ENCODE results near the gene NELL1. TPM values are rescaled to one million over a fixed set of nuclear protein-coding genes. Genes with fewer than 3 reads are reported as not detected.

The NELL1 gene
- total RNA-seq (not detected), polyA plus RNA-seq (not detected)

DNA sequence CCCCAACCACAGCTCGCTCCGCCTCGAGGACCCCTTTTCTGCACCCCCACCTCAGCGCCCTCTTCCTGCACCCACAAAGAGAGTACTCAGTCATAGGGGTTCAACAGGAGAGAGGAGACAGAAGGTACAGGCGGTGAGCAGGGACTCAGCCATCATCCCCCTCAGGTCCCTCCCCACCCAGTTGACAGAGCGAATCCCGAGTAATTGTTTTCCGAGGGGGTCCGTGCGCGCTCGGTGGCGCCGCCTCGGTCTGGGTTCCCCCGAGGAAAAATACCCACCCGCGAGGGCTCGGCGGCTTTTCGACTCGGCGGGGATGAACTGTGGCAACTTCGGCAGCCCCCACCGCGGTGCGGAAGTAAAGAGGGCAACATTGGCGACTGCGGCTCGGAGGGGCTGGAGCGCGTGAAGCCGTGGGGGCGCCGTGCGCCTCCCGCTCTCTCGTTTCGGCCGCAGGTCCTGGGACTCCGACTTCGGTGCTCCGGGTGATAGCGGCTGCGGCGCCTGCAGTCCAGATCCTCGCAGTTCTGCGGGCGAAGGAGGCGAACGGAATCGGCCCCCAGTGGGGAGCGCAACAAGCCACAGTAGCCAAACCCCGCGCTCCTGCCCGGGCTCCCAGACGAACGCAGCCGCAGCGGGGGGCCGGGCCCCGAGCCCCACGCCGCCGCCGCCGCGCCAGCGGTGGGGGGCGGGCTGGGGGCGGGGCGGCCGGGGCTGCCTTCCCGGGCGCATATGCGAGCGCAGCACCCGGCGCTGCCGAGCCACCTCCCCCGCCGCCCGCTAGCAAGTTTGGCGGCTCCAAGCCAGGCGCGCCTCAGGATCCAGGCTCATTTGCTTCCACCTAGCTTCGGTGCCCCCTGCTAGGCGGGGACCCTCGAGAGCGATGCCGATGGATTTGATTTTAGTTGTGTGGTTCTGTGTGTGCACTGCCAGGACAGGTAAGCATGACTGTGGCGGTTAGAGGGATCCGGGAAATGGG lies at the start of gene NELL1:
Gene NELL1, plus strand, starts transcription at position 743 of the 976 bp plus-strand sequence.
- no peaks in the 10 kb centered on the region for H3K36me3 ChIP-seq (ENCODE audit: control insufficient read depth, insufficient read depth, low read length)
- Mint-ChIP-seq H3K4me1 (peaks cover 0 to 7% (median 0%) of the 10 kb centered on the region in 4 donors), H3K27ac (no peak within 1 kb of the TSS), H3K9me3 (peaks cover 0 to 3% (median 0%) of the 10 kb centered on the region in 7 donors), H3K4me3 (peak within 1 kb of the TSS in 2 of 4 donors; percentile 20 to 28), H3K36me3 (no peaks in the 10 kb centered on the region), H3K27me3 (peaks cover 62% of the 10 kb centered on the region)
- H3K4me3 ChIP-seq (ENCODE audit: low read depth, low read length) = no peak within 1 kb of the TSS
- DNase-seq = no peak
- no peak within 1 kb of the TSS for H3K27ac ChIP-seq (ENCODE audit: insufficient read depth, low read length, poor library complexity, severe bottlenecking)
- H3K9me3 ChIP-seq (ENCODE audit: control insufficient read depth in 2 of 2, low read length in 2 of 2) = peaks cover 0 to 2% of the 10 kb centered on the region in 2 experiments
- peaks cover 29% of the 10 kb centered on the region for H3K27me3 ChIP-seq (ENCODE audit: control insufficient read depth, insufficient read depth, low read length)
- H3K4me1 ChIP-seq (ENCODE audit: control insufficient read depth, insufficient read depth, low read length, poor library complexity, severe bottlenecking) = no peaks in the 10 kb centered on the region
- no peak for ATAC-seq (ENCODE audit: low read depth in 2 of 2)

DNA sequence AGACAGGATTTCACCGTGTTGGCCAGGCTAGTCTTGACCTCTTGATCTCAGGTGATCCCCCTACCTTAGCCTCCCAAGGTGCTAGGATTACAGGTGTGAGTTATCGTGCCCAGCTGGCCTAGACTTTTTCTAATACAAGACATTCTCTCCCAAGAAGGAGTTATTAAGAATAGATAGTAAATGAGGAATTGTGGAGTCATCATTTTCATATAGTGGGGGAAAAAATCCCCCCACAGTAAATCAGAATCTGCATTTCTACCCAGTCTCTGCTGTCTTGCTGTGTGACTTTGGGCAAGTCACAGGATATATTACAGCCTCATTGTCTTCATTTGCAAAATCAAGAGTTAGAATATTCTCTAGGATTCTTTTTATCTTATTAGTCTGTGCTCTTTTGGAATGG lies 48.4 kb upstream of the NELL1 start:
- no peak for DNase-seq
- Mint-ChIP-seq H3K27me3 (peaks cover 4% of the 10 kb centered on the region), H3K4me1 (no peaks in the 10 kb centered on the region), H3K27ac (no peak overlapping the region), H3K36me3 (no peaks in the 10 kb centered on the region), H3K4me3 (no peak overlapping the region), H3K9me3 (peaks cover 0 to 2% (median 0%) of the 10 kb centered on the region in 7 donors)
- Histone ChIP-seq H3K36me3 (ENCODE audit: control insufficient read depth, insufficient read depth, low read length) (no peaks in the 10 kb centered on the region), H3K4me1 (ENCODE audit: control insufficient read depth, insufficient read depth, low read length, poor library complexity, severe bottlenecking) (no peaks in the 10 kb centered on the region), H3K27ac (ENCODE audit: insufficient read depth, low read length, poor library complexity, severe bottlenecking) (no peak overlapping the region), H3K27me3 (ENCODE audit: control insufficient read depth, insufficient read depth, low read length) (peaks cover 3% of the 10 kb centered on the region), H3K4me3 (ENCODE audit: low read depth, low read length) (no peak overlapping the region), H3K9me3 (ENCODE audit: control insufficient read depth in 2 of 2, low read length in 2 of 2) (no peaks in the 10 kb centered on the region)
- ATAC-seq (ENCODE audit: low read depth in 2 of 2) = no peak

DNA sequence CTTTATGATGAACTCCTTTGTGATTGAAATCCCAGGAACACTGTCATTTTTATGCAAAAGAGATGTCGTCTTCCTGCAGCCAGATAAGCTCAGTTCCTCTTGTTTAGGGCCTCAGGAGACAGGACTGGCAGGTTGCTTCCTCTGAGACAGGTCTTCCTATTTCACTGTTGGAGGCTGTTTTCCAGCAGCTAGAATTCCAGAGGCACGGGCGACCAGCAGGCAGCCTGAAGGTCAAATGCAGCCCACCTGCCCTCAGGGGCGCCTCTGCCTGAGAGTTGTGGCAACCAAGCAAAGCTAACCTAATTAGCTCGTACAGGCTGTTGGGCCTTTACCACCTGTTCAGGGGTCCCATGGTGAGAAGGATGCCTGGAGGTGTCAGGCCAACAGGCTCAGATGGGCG lies 47.7 kb upstream of the NELL1 start:
- Mint-ChIP-seq H3K27ac (no peak overlapping the region), H3K27me3 (peaks cover 4% of the 10 kb centered on the region), H3K36me3 (no peaks in the 10 kb centered on the region)

DNA sequence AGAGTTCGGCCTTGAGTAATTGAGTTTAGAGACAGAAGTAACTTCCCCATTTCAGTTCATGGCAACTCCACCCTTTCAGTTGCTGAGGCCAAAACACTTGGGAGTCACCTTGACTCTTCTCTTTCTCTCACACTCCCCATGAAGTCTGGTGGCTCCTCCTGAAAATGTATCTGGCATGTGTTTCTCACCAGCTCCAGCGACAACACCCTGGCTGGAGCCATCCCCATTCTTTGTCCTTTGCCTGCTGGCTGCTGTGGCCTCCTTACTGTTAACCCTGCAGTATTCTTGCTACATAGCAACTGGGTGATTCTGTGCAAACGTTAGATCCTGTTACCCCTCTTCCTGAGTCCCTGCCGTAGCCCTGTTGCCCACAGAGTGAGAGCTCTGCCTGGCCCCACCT lies 46.1 kb upstream of the NELL1 start:
- no peak overlapping the region for H3K27ac Mint-ChIP-seq
- H3K36me3 Mint-ChIP-seq = no peaks in the 10 kb centered on the region
- H3K4me1 Mint-ChIP-seq = no peaks in the 10 kb centered on the region
- no peak overlapping the region for H3K27ac ChIP-seq (ENCODE audit: insufficient read depth, low read length, poor library complexity, severe bottlenecking)
- no peaks in the 10 kb centered on the region for H3K9me3 ChIP-seq (ENCODE audit: control insufficient read depth in 2 of 2, low read length in 2 of 2)
- H3K36me3 ChIP-seq (ENCODE audit: control insufficient read depth, insufficient read depth, low read length) = no peaks in the 10 kb centered on the region
- peaks cover 0 to 2% (median 0%) of the 10 kb centered on the region in 7 donors for H3K9me3 Mint-ChIP-seq
- no peak for ATAC-seq (ENCODE audit: low read depth in 2 of 2)
- no peaks in the 10 kb centered on the region for H3K27me3 ChIP-seq (ENCODE audit: control insufficient read depth, insufficient read depth, low read length)
- no peak overlapping the region for H3K4me3 ChIP-seq (ENCODE audit: low read depth, low read length)
- H3K27me3 Mint-ChIP-seq = peaks cover under 1% of the 10 kb centered on the region
- no peaks in the 10 kb centered on the region for H3K4me1 ChIP-seq (ENCODE audit: control insufficient read depth, insufficient read depth, low read length, poor library complexity, severe bottlenecking)
- H3K4me3 Mint-ChIP-seq = no peak overlapping the region
- no peak for DNase-seq

More for the DNA sequence above, 47.7 kb upstream of the NELL1 start:
- peaks cover 2% of the 10 kb centered on the region for H3K27me3 ChIP-seq (ENCODE audit: control insufficient read depth, insufficient read depth, low read length)
- no peaks in the 10 kb centered on the region for H3K36me3 ChIP-seq (ENCODE audit: control insufficient read depth, insufficient read depth, low read length)
- Mint-ChIP-seq H3K4me1 (no peaks in the 10 kb centered on the region), H3K4me3 (no peak overlapping the region), H3K9me3 (peaks cover 0 to 2% (median 0%) of the 10 kb centered on the region in 7 donors)
- no peak overlapping the region for H3K4me3 ChIP-seq (ENCODE audit: low read depth, low read length)
- DNase-seq (no peak), ATAC-seq (ENCODE audit: low read depth in 2 of 2) (no peak)
- H3K4me1 ChIP-seq (ENCODE audit: control insufficient read depth, insufficient read depth, low read length, poor library complexity, severe bottlenecking) = no peaks in the 10 kb centered on the region
- H3K9me3 ChIP-seq (ENCODE audit: control insufficient read depth in 2 of 2, low read length in 2 of 2) = no peaks in the 10 kb centered on the region
- H3K27ac ChIP-seq (ENCODE audit: insufficient read depth, low read length, poor library complexity, severe bottlenecking) = no peak overlapping the region

DNA sequence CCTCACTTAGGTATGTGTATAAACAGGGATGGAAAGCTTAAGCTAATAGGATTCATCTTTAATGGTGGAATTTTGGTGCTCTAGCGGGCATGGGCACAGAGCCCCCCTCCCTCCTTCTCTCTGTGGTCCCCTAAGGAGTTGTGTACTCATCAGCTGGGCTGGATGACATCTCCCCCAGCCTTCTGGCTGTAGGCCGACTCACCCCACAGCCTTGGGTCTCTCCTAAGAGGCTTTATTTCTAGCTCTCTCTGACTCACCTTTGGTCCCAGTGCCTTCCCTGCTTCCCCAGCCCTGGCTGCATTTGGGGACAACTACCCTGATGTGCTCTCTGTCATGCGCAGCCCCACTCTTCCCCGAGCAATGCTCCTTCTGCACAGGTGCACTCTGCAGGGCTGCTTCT lies 43.1 kb upstream of the NELL1 start:
- Histone ChIP-seq H3K4me3 (ENCODE audit: low read depth, low read length) (no peak overlapping the region), H3K36me3 (ENCODE audit: control insufficient read depth, insufficient read depth, low read length) (no peaks in the 10 kb centered on the region), H3K4me1 (ENCODE audit: control insufficient read depth, insufficient read depth, low read length, poor library complexity, severe bottlenecking) (no peaks in the 10 kb centered on the region), H3K27ac (ENCODE audit: insufficient read depth, low read length, poor library complexity, severe bottlenecking) (no peak overlapping the region), H3K27me3 (ENCODE audit: control insufficient read depth, insufficient read depth, low read length) (no peaks in the 10 kb centered on the region), H3K9me3 (ENCODE audit: control insufficient read depth in 2 of 2, low read length in 2 of 2) (no peaks in the 10 kb centered on the region)
- H3K4me1 Mint-ChIP-seq = no peaks in the 10 kb centered on the region
- H3K36me3 Mint-ChIP-seq = no peaks in the 10 kb centered on the region
- ATAC-seq (ENCODE audit: low read depth in 2 of 2) = no peak
- H3K27me3 Mint-ChIP-seq = peaks cover 5% of the 10 kb centered on the region
- peak overlapping the region in 1 of 4 donors; percentile 38 for H3K4me3 Mint-ChIP-seq
- no peak for DNase-seq
- no peak overlapping the region for H3K27ac Mint-ChIP-seq
- no peaks in the 10 kb centered on the region for H3K9me3 Mint-ChIP-seq

DNA sequence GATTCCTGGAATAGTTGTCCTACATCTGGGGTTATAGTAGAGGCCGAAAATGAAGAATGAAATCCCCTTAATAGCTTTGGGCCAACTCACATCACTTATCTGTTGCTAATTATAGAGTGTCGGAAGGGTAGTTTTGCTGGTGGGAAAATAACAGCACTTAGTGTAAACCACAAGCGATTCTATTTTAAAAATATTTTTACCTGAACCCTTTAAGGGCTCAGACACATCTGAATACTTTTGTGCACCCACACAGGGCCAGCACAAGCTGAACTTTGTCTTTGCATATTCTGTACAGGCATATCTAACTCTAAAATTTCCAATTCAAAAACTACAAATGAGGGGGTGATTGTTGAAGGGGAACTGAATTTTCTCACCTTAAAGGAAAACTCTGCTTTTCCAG lies 42.4 kb upstream of the NELL1 start:
- Histone ChIP-seq H3K27me3 (ENCODE audit: control insufficient read depth, insufficient read depth, low read length) (no peaks in the 10 kb centered on the region), H3K4me3 (ENCODE audit: low read depth, low read length) (no peak overlapping the region), H3K9me3 (ENCODE audit: control insufficient read depth in 2 of 2, low read length in 2 of 2) (no peaks in the 10 kb centered on the region), H3K27ac (ENCODE audit: insufficient read depth, low read length, poor library complexity, severe bottlenecking) (no peak overlapping the region), H3K36me3 (ENCODE audit: control insufficient read depth, insufficient read depth, low read length) (no peaks in the 10 kb centered on the region), H3K4me1 (ENCODE audit: control insufficient read depth, insufficient read depth, low read length, poor library complexity, severe bottlenecking) (no peaks in the 10 kb centered on the region)
- Mint-ChIP-seq H3K36me3 (no peaks in the 10 kb centered on the region), H3K27me3 (peaks cover 5% of the 10 kb centered on the region), H3K27ac (no peak overlapping the region), H3K4me3 (no peak overlapping the region), H3K9me3 (no peaks in the 10 kb centered on the region), H3K4me1 (no peaks in the 10 kb centered on the region)
- no peak for ATAC-seq (ENCODE audit: low read depth in 2 of 2)
- DNase-seq = no peak

DNA sequence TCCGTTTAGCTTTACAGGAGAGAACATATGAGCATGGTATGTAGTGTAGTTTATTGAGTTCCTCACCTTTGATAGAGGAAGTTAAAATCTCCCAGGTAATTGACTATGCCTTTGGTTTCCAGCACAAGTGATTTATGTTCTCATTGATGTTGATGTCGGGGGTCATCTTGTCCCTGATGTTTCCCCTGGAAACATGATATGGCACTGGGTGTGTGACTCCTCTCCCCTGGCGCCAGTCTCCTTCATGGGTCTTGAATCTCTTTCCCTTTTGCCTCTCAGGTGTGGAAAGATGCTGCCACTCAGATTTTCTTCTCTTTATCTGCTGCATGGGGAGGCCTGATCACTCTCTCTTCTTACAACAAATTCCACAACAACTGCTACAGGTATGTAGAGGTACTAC lies 41.7 kb upstream of the NELL1 start:
- Mint-ChIP-seq H3K4me3 (no peak overlapping the region), H3K27ac (no peak overlapping the region), H3K4me1 (no peaks in the 10 kb centered on the region), H3K9me3 (no peaks in the 10 kb centered on the region), H3K27me3 (peaks cover 5% of the 10 kb centered on the region), H3K36me3 (no peaks in the 10 kb centered on the region)
- Histone ChIP-seq H3K4me3 (ENCODE audit: low read depth, low read length) (no peak overlapping the region), H3K9me3 (ENCODE audit: control insufficient read depth in 2 of 2, low read length in 2 of 2) (no peaks in the 10 kb centered on the region), H3K27ac (ENCODE audit: insufficient read depth, low read length, poor library complexity, severe bottlenecking) (no peak overlapping the region), H3K4me1 (ENCODE audit: control insufficient read depth, insufficient read depth, low read length, poor library complexity, severe bottlenecking) (no peaks in the 10 kb centered on the region), H3K36me3 (ENCODE audit: control insufficient read depth, insufficient read depth, low read length) (no peaks in the 10 kb centered on the region), H3K27me3 (ENCODE audit: control insufficient read depth, insufficient read depth, low read length) (no peaks in the 10 kb centered on the region)
- ATAC-seq (ENCODE audit: low read depth in 2 of 2) (no peak), DNase-seq (no peak)
